Fibroblast of pulmonary artery (primary cell): ENCODE measurements around the gene COL4A2.
A peak's percentile ranks its signal among the peaks of the same experiment; 100 is the strongest.

ENCODE experiments used
- DNase-seq: peaks from one replicate; pipeline ENCODE4 v3.0.0-alpha.2; 2010; ENCODE audit warnings: low read depth
- H3K4me3 ChIP-seq: replicated peaks from 2 replicates; pipeline ENCODE4 v1.5.1; 2011; ENCODE audit warnings: low read depth, mild to moderate bottlenecking, control low read depth, low read length, moderate library complexity
- TF ChIP-seq, protein P1 (sequence below): IDR thresholded peaks from 2 replicates; pipeline ENCODE4 v1.5.1; 2011; ENCODE audit warnings: mild to moderate bottlenecking, control low read depth, low read length, inconsistent platforms; ENCODE audit errors: missing control alignments

Gene COL4A2

GRCh38 chr13:110290153-110290552 is 16.9 kb upstream of the COL4A2 start:
- H3K4me3 ChIP-seq = no peak overlapping the region
- no peak for DNase-seq
- TF ChIP-seq, protein P1, sequence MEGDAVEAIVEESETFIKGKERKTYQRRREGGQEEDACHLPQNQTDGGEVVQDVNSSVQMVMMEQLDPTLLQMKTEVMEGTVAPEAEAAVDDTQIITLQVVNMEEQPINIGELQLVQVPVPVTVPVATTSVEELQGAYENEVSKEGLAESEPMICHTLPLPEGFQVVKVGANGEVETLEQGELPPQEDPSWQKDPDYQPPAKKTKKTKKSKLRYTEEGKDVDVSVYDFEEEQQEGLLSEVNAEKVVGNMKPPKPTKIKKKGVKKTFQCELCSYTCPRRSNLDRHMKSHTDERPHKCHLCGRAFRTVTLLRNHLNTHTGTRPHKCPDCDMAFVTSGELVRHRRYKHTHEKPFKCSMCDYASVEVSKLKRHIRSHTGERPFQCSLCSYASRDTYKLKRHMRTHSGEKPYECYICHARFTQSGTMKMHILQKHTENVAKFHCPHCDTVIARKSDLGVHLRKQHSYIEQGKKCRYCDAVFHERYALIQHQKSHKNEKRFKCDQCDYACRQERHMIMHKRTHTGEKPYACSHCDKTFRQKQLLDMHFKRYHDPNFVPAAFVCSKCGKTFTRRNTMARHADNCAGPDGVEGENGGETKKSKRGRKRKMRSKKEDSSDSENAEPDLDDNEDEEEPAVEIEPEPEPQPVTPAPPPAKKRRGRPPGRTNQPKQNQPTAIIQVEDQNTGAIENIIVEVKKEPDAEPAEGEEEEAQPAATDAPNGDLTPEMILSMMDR = no peak

GRCh38 chr13:110290826-110291225 is 16.3 kb upstream of the COL4A2 start:
- TF ChIP-seq, protein P1 = no peak
- no peak overlapping the region for H3K4me3 ChIP-seq
- no peak for DNase-seq

GRCh38 chr13:110291286-110291685 is 15.8 kb upstream of the COL4A2 start:
- no peak for DNase-seq
- TF ChIP-seq, protein P1 = no peak
- no peak overlapping the region for H3K4me3 ChIP-seq

DNA sequence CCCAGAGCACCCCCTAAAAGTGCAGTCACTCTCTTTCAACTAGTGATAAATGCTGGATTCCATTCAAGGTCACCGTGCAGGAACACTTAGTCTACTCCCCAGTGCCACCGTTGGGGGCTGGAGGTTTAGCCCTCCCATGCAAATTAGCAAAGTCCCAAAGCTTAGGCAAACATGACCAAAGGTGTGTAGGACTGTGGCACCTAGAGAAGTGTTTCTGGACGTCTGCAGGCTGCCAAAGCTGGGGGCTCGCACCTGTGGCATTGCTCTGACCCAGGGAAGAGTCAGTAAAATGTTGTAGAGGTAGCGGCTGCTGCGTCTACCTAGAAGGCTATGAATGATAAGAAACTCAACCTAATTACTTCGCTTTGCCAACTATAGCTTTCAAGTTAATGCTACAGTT is 14.0 kb upstream of the COL4A2 start:
- no peak for DNase-seq
- TF ChIP-seq, protein P1 = no peak
- no peak overlapping the region for H3K4me3 ChIP-seq

GRCh38 chr13:110293649-110294048 is 13.4 kb upstream of the COL4A2 start:
- TF ChIP-seq, protein P1 = no peak
- no peak overlapping the region for H3K4me3 ChIP-seq
- no peak for DNase-seq

DNA sequence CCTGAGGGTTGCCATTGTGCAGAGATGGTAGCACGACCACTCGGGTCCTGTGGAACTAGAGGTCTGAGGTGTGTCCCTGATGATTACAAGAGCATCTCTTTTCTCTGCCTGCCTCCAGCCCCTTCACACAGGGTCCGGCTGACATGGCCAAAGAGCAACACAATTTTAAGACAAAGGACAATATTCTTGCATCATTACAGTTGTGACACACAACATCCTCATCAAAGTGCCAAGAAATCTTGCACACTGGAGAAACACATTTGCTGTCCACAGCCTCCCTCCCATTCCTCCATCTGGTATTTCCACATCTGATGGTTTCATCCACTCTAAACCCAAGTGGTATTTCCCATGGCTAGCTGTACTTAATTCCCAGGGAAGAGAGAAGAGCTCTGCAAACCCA is 12.9 kb upstream of the COL4A2 start:
- DNase-seq = peak; percentile 87
- TF ChIP-seq, protein P1 = no peak

DNA sequence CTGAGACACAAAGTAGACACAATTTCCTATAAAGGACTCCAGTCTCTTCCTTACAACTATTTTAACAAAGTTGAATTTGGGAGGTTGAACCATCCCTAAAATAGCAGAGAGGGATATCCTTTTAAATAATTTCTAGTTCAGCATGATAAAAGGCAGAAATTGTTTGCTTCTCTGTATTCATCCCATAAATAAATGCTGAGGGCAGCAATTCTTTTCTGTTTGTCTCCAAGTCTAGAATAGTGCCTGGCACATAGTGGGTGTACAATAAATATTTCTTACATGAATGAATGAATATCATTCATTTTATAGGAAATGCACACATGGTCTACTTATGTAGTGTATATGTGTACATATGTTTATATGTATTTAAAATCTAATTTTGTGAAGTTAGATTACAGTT is 12.5 kb upstream of the COL4A2 start:
- TF ChIP-seq, protein P1 = no peak
- no peak overlapping the region for H3K4me3 ChIP-seq
- DNase-seq = no peak

More for the DNA sequence above, 12.9 kb upstream of the COL4A2 start:
- no peak overlapping the region for H3K4me3 ChIP-seq
